ENCODE data around the gene CDH4. TPM values are rescaled to one million over a fixed set of nuclear protein-coding genes. Genes with fewer than 3 reads are reported as not detected.

Gene CDH4
- total RNA-seq, 2 donors from 2014 or later: 0.06 to 0.08 TPM

- intact Hi-C loops (cut with DNase I): no loop called here
- ATAC-seq: no peak
- DNase-seq: no peak
These were observed 26.2 kb downstream of the CDH4 start for GRCh38 chr20:61278296-61278695.

DNA sequence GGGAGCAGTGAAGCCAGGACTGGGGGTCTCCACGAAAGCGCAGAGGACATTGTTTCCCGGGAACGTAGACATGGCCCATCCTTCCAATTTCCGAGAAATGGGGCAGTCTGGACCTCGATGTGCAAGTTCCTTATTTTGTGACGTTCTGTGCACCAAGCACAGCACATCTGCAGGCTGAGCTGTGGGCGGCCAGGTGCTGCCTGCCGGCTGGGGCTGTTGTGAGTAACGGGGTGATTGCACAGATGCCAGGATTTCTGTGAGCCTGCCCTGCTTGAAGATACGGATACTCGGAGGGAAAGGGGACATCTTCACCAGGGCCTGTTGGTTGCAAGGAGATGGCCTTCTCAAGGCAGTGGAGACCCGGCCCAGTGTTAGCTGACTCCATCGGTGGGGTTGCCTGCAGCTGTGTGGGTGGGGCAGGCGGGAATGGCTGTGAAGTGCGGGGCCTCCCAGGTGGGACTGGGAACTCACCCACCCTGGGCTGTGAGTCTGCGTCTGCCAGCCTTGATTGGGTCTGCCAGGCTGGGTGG is 27.6 kb downstream of the CDH4 start:
- DNase-seq (no peak), ATAC-seq (no peak)
- intact Hi-C loops (cut with DNase I): no loop called here

DNA sequence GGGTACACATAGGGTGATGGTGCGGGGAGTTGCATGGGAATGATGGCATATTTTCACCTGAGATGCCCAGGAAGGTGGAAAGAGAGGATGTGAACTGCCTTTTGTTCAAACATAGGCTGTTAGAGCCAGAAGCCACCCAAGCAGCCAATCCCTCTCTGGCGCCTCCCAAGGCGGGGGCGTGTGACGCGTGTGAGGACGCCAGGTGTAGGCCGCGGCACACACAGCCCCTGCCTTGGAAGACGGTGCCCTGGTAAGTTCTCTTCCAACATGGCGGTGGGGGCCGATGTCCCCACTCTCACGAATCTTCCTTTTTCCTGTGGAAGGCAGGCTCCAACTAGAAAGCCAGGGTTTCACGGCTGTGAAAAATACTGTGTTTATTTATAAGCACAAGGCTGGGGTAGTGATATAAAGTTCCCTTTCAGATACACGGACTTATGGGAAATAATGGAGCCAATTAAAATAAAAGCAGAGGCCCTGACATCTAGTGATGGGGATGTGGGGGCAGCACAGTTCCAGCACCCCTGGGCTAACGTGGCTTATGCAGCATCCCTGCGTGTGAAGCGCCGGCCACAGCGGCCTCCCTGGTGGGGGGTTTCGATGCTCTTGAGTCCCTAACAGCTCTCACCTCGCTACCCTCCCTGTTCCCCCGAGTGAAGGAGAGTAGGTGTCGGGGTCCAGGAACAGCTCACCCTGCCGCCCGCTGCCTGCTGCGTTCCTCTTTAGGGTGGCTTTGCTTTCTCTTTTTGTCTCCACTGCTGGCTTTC is 28.3 kb downstream of the CDH4 start:
- no peak for DNase-seq
- intact Hi-C loops (cut with DNase I): no loop called here
- no peak for ATAC-seq

DNA sequence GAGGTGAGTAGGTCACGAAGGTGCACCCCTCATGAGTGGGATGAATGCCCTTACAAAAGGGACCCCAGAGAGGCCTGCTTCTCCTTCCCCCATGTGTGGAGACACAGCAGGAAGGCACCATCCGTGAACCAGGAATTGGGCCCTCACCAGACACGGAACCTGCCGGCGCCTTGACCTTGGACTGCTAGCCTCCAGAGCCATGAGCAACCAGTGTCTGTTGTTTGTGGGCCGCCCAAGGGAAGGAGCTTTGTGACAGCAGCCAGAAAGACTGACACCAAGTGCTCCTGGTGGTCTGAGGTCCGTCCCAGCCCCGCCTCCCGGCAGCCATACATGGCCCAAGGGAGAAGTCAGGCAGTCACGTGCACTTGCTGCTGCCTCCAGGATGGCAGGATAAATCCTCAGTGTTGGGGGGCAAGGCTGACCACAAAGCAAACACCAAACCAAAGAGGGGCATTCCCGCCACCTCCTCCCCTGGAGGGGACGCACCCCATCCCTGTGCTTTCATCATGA is 29.3 kb downstream of the CDH4 start:
- ATAC-seq: no peak
- intact Hi-C loops (cut with DNase I): no loop called here
- DNase-seq: no peak

DNA sequence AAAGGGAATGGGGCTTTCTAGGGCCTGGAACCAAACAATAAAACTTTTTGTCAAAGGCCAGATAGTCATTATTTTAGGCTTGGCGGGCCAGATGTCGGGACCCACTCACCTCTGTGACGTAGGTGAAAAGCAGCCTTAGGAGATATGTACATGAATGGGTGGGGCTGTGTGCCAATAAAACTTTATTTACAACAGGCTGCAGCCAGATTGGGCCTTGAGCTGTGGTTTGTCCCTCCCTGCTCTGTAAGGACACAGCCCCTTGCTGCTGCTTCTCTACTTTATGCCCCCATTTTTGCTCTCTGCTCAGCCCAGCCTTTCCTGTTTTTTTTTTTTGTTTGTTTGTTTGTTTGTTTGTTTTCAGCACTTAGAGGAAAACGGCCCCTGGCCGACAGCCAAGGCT is 32.7 kb downstream of the CDH4 start:
- intact Hi-C loops (cut with DNase I): no loop called here
- DNase-seq (no peak), ATAC-seq (no peak)

DNA sequence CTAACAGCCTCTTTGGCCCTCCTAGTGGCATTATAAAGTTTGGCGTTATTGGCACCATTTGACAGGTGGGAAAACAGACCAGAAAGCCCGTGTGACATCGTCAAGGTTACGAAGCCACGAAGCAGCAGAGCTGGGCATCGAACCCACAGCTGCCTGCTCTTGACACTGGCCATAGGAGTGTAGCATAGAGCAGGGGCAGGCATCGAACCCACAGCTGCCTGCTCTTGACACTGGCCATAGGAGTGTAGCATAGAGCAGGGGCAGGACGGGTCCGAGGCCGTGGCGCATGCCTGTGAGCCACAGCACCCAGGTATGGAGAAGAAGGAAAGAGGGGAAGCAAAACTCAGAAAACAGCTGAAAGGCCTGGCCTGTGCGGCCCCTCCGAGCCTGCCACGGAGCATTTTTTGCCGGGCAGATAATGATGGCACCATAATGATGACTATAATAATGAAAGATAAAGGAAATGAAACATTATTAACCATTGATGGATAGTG is 33.1 kb downstream of the CDH4 start:
- ATAC-seq (no peak), DNase-seq (no peak)
- intact Hi-C loops (cut with DNase I): no loop called here

DNA sequence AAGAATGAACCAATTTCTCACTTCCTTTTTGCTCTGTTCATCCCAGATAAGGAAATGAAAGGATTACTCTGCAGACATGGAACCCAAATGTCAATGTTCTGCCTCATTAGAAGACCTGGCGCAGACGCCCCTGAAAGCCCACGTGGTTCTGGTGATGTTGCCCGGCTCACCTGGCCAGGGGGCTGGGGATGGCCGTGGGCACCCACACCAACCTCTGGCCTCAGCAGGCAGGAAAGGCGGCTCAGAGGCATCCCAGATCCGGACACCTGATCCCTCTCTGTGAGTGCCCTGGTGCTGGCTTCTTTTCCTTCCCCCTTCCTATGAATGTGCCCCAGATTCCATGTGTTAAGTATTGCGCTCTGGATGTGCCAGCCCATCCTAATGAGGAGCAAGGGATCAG is 33.6 kb downstream of the CDH4 start:
- ATAC-seq: no peak
- no peak for DNase-seq
- intact Hi-C loops (cut with DNase I): no loop called here

DNA sequence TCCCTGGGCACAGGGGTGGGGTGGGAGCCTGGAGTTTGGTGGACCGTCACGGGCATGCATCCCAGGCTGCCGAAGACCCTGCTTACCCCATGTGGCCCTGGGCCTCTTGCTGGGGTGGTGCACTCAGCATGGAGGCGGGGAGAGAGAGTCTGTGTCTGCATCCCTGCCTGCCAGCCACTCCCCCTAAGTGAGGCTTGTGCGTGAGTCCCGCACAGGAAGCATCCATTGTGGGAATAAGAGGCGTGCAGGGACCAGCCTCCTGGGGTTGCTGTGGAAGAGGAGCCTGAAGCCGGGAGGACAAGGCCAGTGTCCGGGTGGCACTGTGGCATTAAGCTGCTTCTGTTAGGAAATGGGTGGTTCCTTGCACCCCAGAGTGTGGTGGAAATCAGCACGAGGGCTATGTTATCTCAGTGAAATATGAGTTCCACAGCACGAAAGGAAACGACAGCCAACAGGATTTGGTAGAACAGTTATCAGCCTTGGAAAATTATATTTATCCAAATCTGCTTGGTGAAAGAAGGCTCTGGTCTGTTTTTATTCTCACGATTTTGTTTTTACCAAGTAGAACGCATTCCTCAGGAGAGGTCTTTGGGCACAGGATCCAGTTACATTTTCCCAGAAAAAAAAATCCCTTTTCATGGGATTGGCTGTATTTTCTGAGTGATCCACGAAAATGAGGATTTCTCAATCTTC is 35.7 kb downstream of the CDH4 start:
- DNase-seq: no peak
- intact Hi-C loops (cut with DNase I): no loop called here
- peak in 1 of 2 donors; percentile 38 for ATAC-seq

- intact Hi-C loops (cut with DNase I): no loop called here
- DNase-seq (no peak), ATAC-seq (no peak)
These were observed 36.3 kb downstream of the CDH4 start for GRCh38 chr20:61288331-61288784.

- ATAC-seq (no peak), DNase-seq (no peak)
- intact Hi-C loops (cut with DNase I): no loop called here
These were observed 37.1 kb downstream of the CDH4 start for GRCh38 chr20:61289166-61289565.

DNA sequence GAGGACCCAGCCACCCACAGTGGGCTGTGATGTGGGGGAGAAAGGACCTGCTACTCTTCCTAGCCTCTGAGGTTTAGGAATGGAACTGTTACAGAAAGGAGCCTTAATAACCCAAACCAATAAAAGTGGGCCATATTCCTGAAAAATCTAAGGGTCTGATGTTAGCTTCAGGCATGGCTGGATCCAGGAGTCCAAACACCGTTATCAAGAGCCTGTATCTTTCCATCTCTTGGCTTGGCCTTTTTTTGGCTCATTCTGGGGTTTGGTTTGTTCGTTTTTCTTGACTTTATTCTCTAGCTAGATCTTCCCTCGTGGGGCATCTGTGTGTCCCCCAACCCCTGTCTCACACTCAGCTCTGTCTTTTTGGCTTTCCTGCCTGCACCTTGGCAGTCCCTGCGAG is 38.7 kb downstream of the CDH4 start:
- intact Hi-C loops (cut with DNase I): no loop called here
- ATAC-seq: no peak

DNA sequence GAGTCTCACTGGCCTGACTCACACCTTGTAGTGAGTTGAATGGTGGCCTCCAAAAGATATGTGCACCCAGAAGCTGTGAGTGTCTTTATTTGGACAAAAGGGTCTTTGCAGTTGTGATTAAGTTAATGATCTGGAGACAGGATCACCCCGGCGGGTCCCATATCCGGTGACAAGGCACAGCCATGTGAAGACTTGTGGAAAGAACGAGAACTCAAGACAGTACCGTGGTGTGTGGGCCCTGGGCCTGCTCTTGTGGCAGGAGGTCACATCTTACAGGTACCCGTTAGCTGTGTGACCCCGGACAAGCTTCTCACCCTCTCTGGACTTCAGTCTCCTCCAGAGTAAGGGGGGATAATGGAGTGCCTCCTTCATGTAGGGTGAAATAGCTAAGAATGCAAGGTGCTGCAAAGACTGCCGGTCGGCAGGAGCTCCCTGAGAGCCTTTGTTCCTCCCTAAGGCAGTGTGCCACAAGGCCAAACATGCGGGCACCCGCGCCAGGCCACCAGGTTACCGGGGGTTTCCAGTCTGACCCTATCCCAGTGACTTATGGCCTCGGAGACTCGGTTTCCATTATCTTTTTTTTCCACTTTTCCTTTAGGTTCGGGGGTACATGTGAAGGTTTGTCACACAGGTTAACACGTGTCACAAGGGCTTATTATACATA is 39.2 kb downstream of the CDH4 start:
- ATAC-seq: no peak
- intact Hi-C loops (cut with DNase I): no loop called here
- no peak for DNase-seq

More for the DNA sequence above, 38.7 kb downstream of the CDH4 start:
- DNase-seq: no peak

DNA sequence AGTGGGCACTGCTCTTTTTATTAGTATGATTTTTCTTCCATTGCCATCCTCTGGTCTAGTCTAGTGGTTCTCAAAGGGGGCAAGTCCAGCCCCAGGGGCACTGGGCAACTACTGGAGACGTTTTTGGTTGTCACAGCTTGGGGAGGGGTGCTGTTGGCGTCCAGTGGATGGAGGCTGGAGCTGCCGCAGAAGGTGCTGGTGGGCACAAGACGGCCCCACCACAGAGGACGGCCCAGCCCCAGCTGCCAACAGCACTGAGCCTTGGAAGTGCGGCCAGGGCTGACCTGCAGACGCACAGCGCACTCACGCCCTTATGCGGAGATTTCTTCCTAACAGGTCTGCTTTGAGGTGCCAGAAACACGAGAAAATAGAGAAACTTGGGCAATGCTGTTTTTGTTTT is 40.3 kb downstream of the CDH4 start:
- no peak for ATAC-seq
- DNase-seq: no peak
- intact Hi-C loops (cut with DNase I): no loop called here

DNA sequence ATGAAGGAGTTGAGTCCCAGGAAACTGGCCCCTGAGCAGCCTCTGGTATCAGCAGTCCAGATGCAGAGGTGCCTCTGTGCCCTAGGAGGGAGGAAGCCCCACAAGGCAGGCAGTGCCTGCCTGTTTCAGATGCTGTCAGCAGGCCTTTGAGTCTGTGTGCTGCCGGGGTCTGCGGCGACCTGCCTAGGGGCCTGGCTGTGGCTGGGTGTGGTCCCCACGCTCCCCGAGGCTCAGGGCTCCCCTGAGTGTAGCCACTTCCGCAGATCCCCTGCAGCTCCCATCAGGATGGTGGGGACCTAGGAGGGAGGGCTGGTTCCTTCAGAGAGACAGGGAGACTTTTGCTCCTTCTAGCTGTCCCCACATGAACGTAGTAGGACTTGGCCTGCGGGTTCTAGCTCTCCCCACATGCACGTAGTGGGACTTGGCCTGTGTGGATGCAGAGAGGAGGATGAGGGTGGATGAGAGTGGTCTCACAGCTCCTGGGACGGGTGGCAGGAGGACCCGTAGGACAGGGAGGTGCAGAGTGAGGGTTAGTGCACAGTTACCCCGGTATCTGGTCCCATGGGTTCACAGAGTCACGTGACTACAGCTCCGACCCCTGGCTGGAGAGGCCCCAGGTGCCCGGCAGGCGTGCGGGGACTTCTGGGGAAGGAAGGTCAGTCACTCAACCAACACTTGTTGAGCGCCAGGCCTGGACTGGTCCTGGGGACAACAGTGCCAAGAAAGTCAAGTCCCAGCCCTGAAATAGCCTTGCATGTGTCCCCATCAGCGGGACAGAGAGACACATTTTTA is 41.0 kb downstream of the CDH4 start:
- no peak for DNase-seq
- peak; percentile 75 to 81 for ATAC-seq
- intact Hi-C loops (cut with DNase I): no loop called here

DNA sequence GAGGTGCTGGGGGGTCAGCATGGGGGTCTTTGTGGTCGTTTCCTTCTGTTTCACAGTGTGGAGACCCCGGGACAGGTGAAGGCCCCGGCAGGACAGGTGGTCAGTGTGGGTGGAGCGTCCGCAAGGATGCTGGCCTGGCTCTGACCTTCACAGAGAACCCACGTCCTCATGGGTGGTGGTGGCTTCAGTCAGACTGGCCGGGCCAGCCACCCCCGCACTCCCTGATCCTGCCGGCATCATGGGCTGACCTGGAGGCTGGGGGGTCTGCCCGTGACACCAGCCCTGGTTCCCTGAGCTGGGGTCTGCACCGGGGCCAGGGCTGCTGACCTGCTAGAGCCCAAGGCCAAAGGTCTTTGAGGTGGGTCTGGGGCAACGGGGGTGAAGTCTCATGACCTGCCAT is 41.9 kb downstream of the CDH4 start:
- no peak for ATAC-seq
- intact Hi-C loops (cut with DNase I): no loop called here
- DNase-seq: no peak

GRCh38 chr20:61295249-61295648 is 43.2 kb downstream of the CDH4 start:
- intact Hi-C loops (cut with DNase I): no loop called here
- DNase-seq: no peak
- no peak for ATAC-seq

DNA sequence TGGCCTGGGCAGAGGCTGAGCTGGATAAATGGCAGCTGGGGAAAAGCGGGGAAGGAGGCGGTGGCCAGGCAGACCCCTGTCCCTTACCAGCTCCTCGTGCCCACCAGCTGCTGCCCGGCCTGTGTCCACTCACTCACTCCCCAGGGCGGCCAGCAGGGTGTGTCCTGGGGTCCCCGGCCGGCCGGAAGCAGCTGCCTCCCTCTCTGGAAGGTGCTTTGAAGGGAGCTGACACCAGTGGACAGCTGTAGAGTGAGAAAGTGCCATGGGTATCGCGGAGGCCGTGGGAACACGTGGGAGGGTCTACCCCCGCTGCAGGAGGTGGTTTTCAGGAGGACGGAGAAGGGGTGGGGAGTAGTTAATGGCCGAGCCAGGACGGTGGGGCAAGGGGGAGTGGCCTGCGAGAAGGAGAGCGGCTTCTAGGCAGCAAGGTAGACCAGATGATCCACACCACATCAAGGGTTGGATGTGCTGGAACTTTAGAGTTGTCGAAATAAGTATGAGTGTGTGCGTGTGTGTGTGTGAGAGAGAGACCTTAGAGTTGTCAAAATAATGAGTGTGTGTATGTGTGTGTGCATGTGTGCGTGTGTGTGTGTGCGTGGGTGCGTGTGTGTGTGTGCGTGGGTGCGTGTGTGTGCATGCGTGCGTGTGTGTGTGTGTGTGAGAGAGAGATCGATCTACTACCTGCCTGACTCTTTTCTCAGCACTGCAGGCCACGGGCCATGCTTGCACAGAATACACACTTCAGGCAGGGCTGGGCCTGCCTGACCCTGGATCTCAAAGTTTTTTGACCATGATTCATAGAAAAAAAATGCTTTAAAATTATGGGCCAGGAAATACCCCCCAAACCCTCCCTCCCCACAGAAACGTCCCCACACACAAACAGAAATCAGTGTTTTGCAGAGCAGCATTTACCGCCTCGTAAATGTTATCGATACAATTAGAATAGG is 43.9 kb downstream of the CDH4 start:
- DNase-seq (no peak), ATAC-seq (no peak)
- intact Hi-C loops (cut with DNase I): no loop called here

DNA sequence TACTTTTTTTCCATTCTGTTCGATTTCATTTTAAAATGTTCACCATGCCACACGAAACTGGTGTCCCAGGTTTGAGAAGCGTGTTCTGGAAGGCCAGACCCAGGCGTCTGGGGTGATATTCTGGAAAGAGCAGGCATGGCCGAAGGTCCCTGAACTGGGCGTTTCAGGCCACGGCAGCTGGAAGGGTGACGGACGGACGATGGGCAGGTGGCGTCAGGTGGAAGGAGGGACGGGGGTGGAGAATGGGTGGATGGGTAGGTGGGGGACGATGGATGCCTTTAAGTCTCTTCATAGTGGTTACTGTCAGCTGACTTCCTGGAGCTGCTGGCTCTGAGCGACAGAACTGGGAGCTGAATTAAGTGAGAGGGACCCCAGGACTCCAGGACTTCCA is 44.6 kb downstream of the CDH4 start:
- ATAC-seq: no peak
- DNase-seq: no peak
- intact Hi-C loops (cut with DNase I): no loop called here
